H1 (cell line): Measurements from ENCODE around the gene SLC25A21. TPM values are rescaled to one million over a fixed set of nuclear protein-coding genes. Genes with fewer than 3 reads are reported as not detected.

Experiments used
- CTCF ChIA-PET: fragments of 300-600 bp; sonication (Branson Sonifier 250); formaldehyde crosslinking; loops from one replicate; lab custom pipeline; 2021; ENCODE audit not compliant: partially characterized antibody; lab: Charles Lee
- POLR2A ChIA-PET: fragments of 300-600 bp; sonication (Branson Sonifier 250); formaldehyde crosslinking; loops from one replicate; lab custom pipeline; 2021; ENCODE audit warnings: inconsistent platforms; ENCODE audit not compliant: partially characterized antibody; lab: Charles Lee
- DNase-seq, 2 experiments: peaks; one replicate each; pipeline versions ENCODE4 v3.0.0 to v3.0.0-alpha.2; 2010 to 2022; ENCODE audit warnings: low spot score in 2 of 2, low read depth in 1 of 2, mixed read lengths in 1 of 2
- FAIRE-seq: peaks from 2 replicates; lab custom pipeline; 2011; peaks lifted over from hg19 to GRCh38; lab: Jason Lieb, UNC
- H2AFZ ChIP-seq: 2 replicates; pipeline ENCODE4 v1.8.1; 2012; ENCODE audit warnings: low read length, inconsistent platforms
- H2AK5ac ChIP-seq: 2 replicates; pipeline ENCODE4 v1.6.1; 2013; ENCODE audit warnings: low read depth, low read length
- H2BK120ac ChIP-seq: replicated peaks from 2 replicates; pipeline ENCODE3; 2013; ENCODE audit warnings: low read depth, low read length, inconsistent platforms
- H2BK12ac ChIP-seq: 2 replicates; pipeline ENCODE4 v1.6.1; 2013; ENCODE audit warnings: low read depth, low read length
- H2BK15ac ChIP-seq: 2 replicates; pipeline ENCODE4 v1.6.1; 2013; ENCODE audit warnings: low read length
- H2BK20ac ChIP-seq: 2 replicates; pipeline ENCODE4 v1.6.1; 2013; ENCODE audit warnings: low read length
- H2BK5ac ChIP-seq: 2 replicates; pipeline ENCODE4 v1.6.1; 2013; ENCODE audit warnings: low read depth, low read length
- H3K14ac ChIP-seq: 2 replicates; pipeline ENCODE4 v1.6.1; 2013; ENCODE audit warnings: inconsistent platforms; ENCODE audit not compliant: insufficient read length
- H3K18ac ChIP-seq: 2 replicates; pipeline ENCODE4 v1.6.1; 2013; ENCODE audit warnings: low read length; ENCODE audit errors: extremely low read depth
- H3K23ac ChIP-seq: 2 replicates; pipeline ENCODE4 v1.6.1; 2013; ENCODE audit warnings: inconsistent platforms; ENCODE audit not compliant: insufficient read length
- H3K23me2 ChIP-seq: 2 replicates; pipeline ENCODE4 v1.6.1; 2013; ENCODE audit warnings: low read depth, low read length
- H3K27ac ChIP-seq: 2 replicates; pipeline ENCODE4 v1.6.1; 2011; ENCODE audit warnings: low read depth, low read length, inconsistent platforms
- H3K27me3 ChIP-seq, 4 experiments: replicated peaks in 1 of 4; 1 replicate in 1 of 4; 2 replicates in 3 of 4; pipeline versions ENCODE4 v1.6.1 to v1.8.1; 2011 to 2013; ENCODE audit warnings: low read length in 3 of 4, mild to moderate bottlenecking in 3 of 4, inconsistent platforms in 2 of 4, mixed read lengths in 2 of 4, moderate library complexity in 1 of 4; ENCODE audit not compliant: control insufficient read depth in 3 of 4, insufficient read depth in 3 of 4; ENCODE audit errors: extremely low read depth in 1 of 4
- H3K36me3 ChIP-seq, 4 experiments: 2 replicates each; pipeline versions ENCODE4 v1.6.1 to v1.8.1; 2011 to 2013; ENCODE audit warnings: mild to moderate bottlenecking in 4 of 4, low read length in 3 of 4, moderate library complexity in 2 of 4, control low read depth in 1 of 4, inconsistent platforms in 1 of 4; ENCODE audit not compliant: insufficient read depth in 4 of 4, control insufficient read depth in 2 of 4
- H3K4ac ChIP-seq: replicated peaks from 2 replicates; pipeline ENCODE3; 2013; ENCODE audit warnings: low read length, low read depth, mixed read lengths, inconsistent platforms; ENCODE audit not compliant: insufficient read length
- H3K4me1 ChIP-seq, 4 experiments: replicated peaks in 1 of 4; 1 replicate in 1 of 4; 2 replicates in 3 of 4; pipeline versions ENCODE4 v1.6.1 to v1.8.1; 2011 to 2013; ENCODE audit warnings: low read length in 3 of 4, inconsistent platforms in 2 of 4, mixed read lengths in 1 of 4; ENCODE audit not compliant: insufficient read depth in 4 of 4, control insufficient read depth in 3 of 4
- H3K4me2 ChIP-seq, 2 experiments: 2 replicates each; pipeline versions ENCODE4 v1.6.1 to v1.8.1; 2011 to 2013; ENCODE audit warnings: low read depth in 2 of 2, low read length in 2 of 2, control low read depth in 1 of 2, inconsistent platforms in 1 of 2, mild to moderate bottlenecking in 1 of 2; ENCODE audit not compliant: insufficient read depth in 1 of 2
- H3K4me3 ChIP-seq, 4 experiments: fragments of 200-600, 300-600 bp in 1 of 4; sonication (generic), shearing (Covaris generic), sonication (Bioruptor Twin) in 1 of 4; 2 replicates each; pipeline versions ENCODE4 v1.5.1 to v1.8.1; 2011 to 2016; ENCODE audit warnings: low read length in 4 of 4, low read depth in 3 of 4, control low read depth in 2 of 4, inconsistent platforms in 2 of 4, mild to moderate bottlenecking in 2 of 4, mixed read lengths in 1 of 4, moderate library complexity in 1 of 4; ENCODE audit not compliant: insufficient read depth in 2 of 4; ENCODE audit errors: extremely low read depth in 1 of 4
- H3K56ac ChIP-seq: replicated peaks from 2 replicates; pipeline ENCODE3; 2013; ENCODE audit warnings: low read depth, mild to moderate bottlenecking, mixed read lengths, low read length, inconsistent platforms; ENCODE audit not compliant: insufficient read length
- H3K79me1 ChIP-seq: 2 replicates; pipeline ENCODE4 v1.6.1; 2013; ENCODE audit warnings: low read depth, low read length, control low read depth
- H3K79me2 ChIP-seq, 2 experiments: 2 replicates each; pipeline versions ENCODE4 v1.6.1 to v1.8.1; 2012 to 2013; ENCODE audit warnings: low read length in 2 of 2, mild to moderate bottlenecking in 2 of 2, inconsistent platforms in 1 of 2; ENCODE audit not compliant: insufficient read depth in 2 of 2, control insufficient read depth in 1 of 2
- H3K9ac ChIP-seq, 4 experiments: replicated peaks in 1 of 4; 1 replicate in 1 of 4; 2 replicates in 3 of 4; pipeline versions ENCODE4 v1.6.1 to v1.8.1; 2011 to 2013; ENCODE audit warnings: low read depth in 3 of 4, low read length in 3 of 4, control low read depth in 2 of 4, mild to moderate bottlenecking in 2 of 4, moderate library complexity in 2 of 4, inconsistent platforms in 1 of 4; ENCODE audit errors: extremely low read depth in 1 of 4
- H3K9me3 ChIP-seq, 2 experiments: 2 replicates each; pipeline versions ENCODE4 v1.6.1 to v1.8.1; 2012 to 2013; ENCODE audit warnings: mild to moderate bottlenecking in 2 of 2, moderate library complexity in 2 of 2, control low read depth in 1 of 2, inconsistent platforms in 1 of 2, low read depth in 1 of 2, low read length in 1 of 2, mixed read lengths in 1 of 2; ENCODE audit not compliant: insufficient read depth in 2 of 2
- H4K20me1 ChIP-seq, 2 experiments: replicated peaks in 1 of 2; 2 replicates each; pipeline versions ENCODE3 to v1.8.1; 2011 to 2013; ENCODE audit warnings: inconsistent platforms in 2 of 2, low read length in 2 of 2, mild to moderate bottlenecking in 1 of 2; ENCODE audit not compliant: insufficient read depth in 2 of 2, control insufficient read depth in 1 of 2
- H4K5ac ChIP-seq: 2 replicates; pipeline ENCODE4 v1.6.1; 2013; ENCODE audit warnings: low read length, low read depth, mixed read lengths, inconsistent platforms; ENCODE audit not compliant: insufficient read length
- H4K8ac ChIP-seq: 2 replicates; pipeline ENCODE4 v1.8.0; 2013; ENCODE audit warnings: mild to moderate bottlenecking, moderate library complexity, low read length, inconsistent platforms; ENCODE audit not compliant: insufficient read depth; ENCODE audit errors: extremely low read depth
- H4K91ac ChIP-seq: replicated peaks from 2 replicates; pipeline ENCODE3; 2013; ENCODE audit warnings: low read length, mixed read lengths, inconsistent platforms; ENCODE audit not compliant: insufficient read length
- BCL11A ChIP-seq, 2 experiments: IDR thresholded peaks; one replicate each; pipeline ENCODE4 v1.6.1; 2011; ENCODE audit warnings: low read depth in 2 of 2, low read length in 2 of 2, mild to moderate bottlenecking in 2 of 2
- EGR1 ChIP-seq: IDR thresholded peaks from 2 replicates; pipeline ENCODE4 v1.6.1; 2011; ENCODE audit warnings: low read depth, low read length, borderline replicate concordance
- EP300 ChIP-seq, 2 experiments: IDR thresholded peaks; 1 replicate in 1 of 2; 2 replicates in 1 of 2; pipeline ENCODE4 v1.6.1; 2011 to 2012; ENCODE audit warnings: low read depth in 2 of 2, low read length in 2 of 2, mild to moderate bottlenecking in 2 of 2, borderline replicate concordance in 1 of 2, inconsistent platforms in 1 of 2, moderate library complexity in 1 of 2
- EZH2 ChIP-seq: fragments of 200-600 bp; sonication (generic); IDR thresholded peaks from 2 replicates; pipeline ENCODE4 v1.7.1; 2012; ENCODE audit warnings: low read depth, mild to moderate bottlenecking, moderate library complexity, low read length, inconsistent platforms; ENCODE audit not compliant: severe bottlenecking
- FOSL1 ChIP-seq: IDR thresholded peaks from 2 replicates; pipeline ENCODE4 v1.6.1; 2011; ENCODE audit warnings: mild to moderate bottlenecking, low read depth, low read length, moderate library complexity; ENCODE audit not compliant: insufficient read depth
- HDAC6 ChIP-seq: IDR thresholded peaks from one replicate; pipeline ENCODE4 v1.7.1; 2012; ENCODE audit warnings: low read depth, mild to moderate bottlenecking, inconsistent platforms, low read length, moderate library complexity
- KDM4A ChIP-seq: IDR thresholded peaks from one replicate; pipeline ENCODE4 v1.7.1; 2012; ENCODE audit warnings: low read depth, mild to moderate bottlenecking, moderate library complexity, low read length, inconsistent platforms; ENCODE audit not compliant: severe bottlenecking
- MAX ChIP-seq: IDR thresholded peaks from 2 replicates; pipeline ENCODE4 v1.6.1; 2012; ENCODE audit warnings: inconsistent platforms
- PHF8 ChIP-seq: fragments of 200-600 bp; sonication (generic); conservative IDR thresholded peaks from 2 replicates; pipeline ENCODE4 v1.7.1; 2012; ENCODE audit warnings: low read depth, mild to moderate bottlenecking, inconsistent platforms, low read length, moderate library complexity
- WGBS, 2 experiments: shearing (Covaris generic) in 1 of 2; methylation state at CpG; one replicate each; pipeline versions ENCODE4 v1.1.6 to v1.1.7; 2013 to 2015; ENCODE audit warnings: low lambda C conversion rate in 2 of 2, mixed read lengths in 2 of 2, inconsistent platforms in 1 of 2, low coverage in 1 of 2, missing lambda C conversion rate in 1 of 2; ENCODE audit not compliant: insufficient replicate concordance in 2 of 2, insufficient coverage in 1 of 2, insufficient read length in 1 of 2; ENCODE audit errors: extremely low coverage in 1 of 2, missing lambda C conversion rate in 1 of 2; 5-methylcytosine and 5-hydroxymethylcytosine counted together
- polyA plus RNA-seq, 7 experiments: library from polyadenylated mRNA; depleted of rRNA in 3 of 7; stranded (reverse) in 5 of 7; unstranded in 2 of 7; fragments of >200 nt in 5 of 7; fragments of 200-250 nt in 2 of 7; gene quantifications; 1 replicate in 5 of 7; 2 replicates in 1 of 7; 4 replicates in 1 of 7; pipeline versions ENCODE4 v1.2.1 to v1.2.3, GENCODE V29; 2011 to 2013; ENCODE audit warnings: missing spikeins in 2 of 7, mixed read lengths in 2 of 7
- total RNA-seq: library from RNA; stranded (reverse); fragmentation: NEBNext Ultra II Directional; extraction: Animal tissue kit (Norgen Biotek cat#: 25700); gene quantifications from 2 replicates; pipeline ENCODE4 v1.2.1, GENCODE V29; 2021

Gene SLC25A21
- total and polyA plus RNA-seq, 2 of the 8 experiments (the other 6 are each of a cell fraction or from before 2014, with no cell fraction given): 6.9 to 15.7 TPM

- WGBS, 2 experiments: 91% methylated on average over 3 of the region's 3 CpGs; no CpG with 5 or more reads in 1 of the 2 experiments
- CTCF ChIA-PET: interaction anchor here (1.1 kb wide), 1 partner anchor 48 kb away, joined by 5 read pairs; no protein-coding TSS in a partner anchor
- no peak for FAIRE-seq
Observed at GRCh38 chr14:36989806-36990205, 182.6 kb downstream of the SLC25A21 start.

More at GRCh38 chr14:36989806-36990205, 182.6 kb downstream of the SLC25A21 start:
- no peak overlapping the region for H3K14ac ChIP-seq
- H3K79me1 ChIP-seq: no peaks in the 10 kb centered on the region
- H3K9me3 ChIP-seq: no peaks in the 10 kb centered on the region
- H3K36me3 ChIP-seq: no peaks in the 10 kb centered on the region
- H2BK20ac ChIP-seq: no peak overlapping the region
- H4K91ac ChIP-seq: no peak overlapping the region
- H4K8ac ChIP-seq: no peak overlapping the region
- POLR2A ChIA-PET: no interaction called here
- H3K23me2 ChIP-seq: no peaks in the 10 kb centered on the region
- no peaks in the 10 kb centered on the region for H3K27me3 ChIP-seq
- no peak overlapping the region for H2BK15ac ChIP-seq
- no peak overlapping the region for H3K18ac ChIP-seq
- no peak overlapping the region for H2BK12ac ChIP-seq
- no peak overlapping the region for H3K56ac ChIP-seq
- H3K23ac ChIP-seq: no peak overlapping the region
- DNase-seq: no peak
- no peaks in the 10 kb centered on the region for H4K20me1 ChIP-seq
- H4K5ac ChIP-seq: no peak overlapping the region
- no peak overlapping the region for H2BK5ac ChIP-seq
- no peak overlapping the region for H3K4me2 ChIP-seq
- TF ChIP-seq EGR1: no peak
- TF ChIP-seq PHF8: no peak
- no peak for TF ChIP-seq EP300 (IDR thresholded peaks at IDR 0.05; ENCODE audit: borderline replicate concordance in 1 of 2, low read depth in 2 of 2, low read length in 2 of 2)
- TF ChIP-seq KDM4A: no peak
- TF ChIP-seq FOSL1: no peak
- TF ChIP-seq EZH2: no peak
- no peak for TF ChIP-seq HDAC6
- TF ChIP-seq BCL11A (IDR thresholded peaks at IDR 0.05; ENCODE audit: low read depth in 2 of 2, low read length in 2 of 2): no peak
- no peak for TF ChIP-seq MAX
- H3K27ac ChIP-seq: no peak overlapping the region
- no peak overlapping the region for H2BK120ac ChIP-seq
- no peak overlapping the region for H2AFZ ChIP-seq
- no peak overlapping the region for H3K4ac ChIP-seq
- H3K4me3 ChIP-seq: no peak overlapping the region
- H3K9ac ChIP-seq: no peak overlapping the region
- H2AK5ac ChIP-seq: no peak overlapping the region
- H3K4me1 ChIP-seq: no peaks in the 10 kb centered on the region; a peak in 1 of 7 replicates
- H3K79me2 ChIP-seq: no peaks in the 10 kb centered on the region
